ENCODE measurements around the gene HSF2. TPM values are rescaled to one million over a fixed set of nuclear protein-coding genes. Genes with fewer than 3 reads are reported as not detected.
A peak's percentile ranks its signal among the peaks of the same experiment; 100 is the strongest.

HSF2 gene
- total RNA-seq, 1 donor from 2014 or later = 31.8 TPM

GRCh38 chr6:122461885-122462284 lies 62.4 kb downstream of the HSF2 start:
- H3K27ac Mint-ChIP-seq (ENCODE audit: unreplicated experiment) = no peak overlapping the region
- H3K9me3 Mint-ChIP-seq = no peaks in the 10 kb centered on the region
- peaks cover 10% of the 10 kb centered on the region for H3K36me3 Mint-ChIP-seq (ENCODE audit: low read depth)
- H3K4me3 Mint-ChIP-seq = no peak overlapping the region
- no peak for DNase-seq (ENCODE audit: low read depth, low spot score)
- H3K4me1 Mint-ChIP-seq = peaks cover 22% of the 10 kb centered on the region
- no peaks in the 10 kb centered on the region for H3K27me3 Mint-ChIP-seq (ENCODE audit: low read depth)
- no peak for TF ChIP-seq CTCF (conservative IDR thresholded peaks at IDR 0.05)

- peaks cover 29% of the 10 kb centered on the region for H3K4me1 Mint-ChIP-seq
- peak within 1 kb of the TSS; percentile 97 for H3K27ac Mint-ChIP-seq (ENCODE audit: unreplicated experiment)
- DNase-seq (ENCODE audit: low read depth, low spot score) = peak; percentile 74
- TF ChIP-seq CTCF (conservative IDR thresholded peaks at IDR 0.05) = no peak
- no peaks in the 10 kb centered on the region for H3K36me3 Mint-ChIP-seq (ENCODE audit: low read depth)
- H3K27me3 Mint-ChIP-seq (ENCODE audit: low read depth) = no peaks in the 10 kb centered on the region
- H3K9me3 Mint-ChIP-seq = no peaks in the 10 kb centered on the region
- H3K4me3 Mint-ChIP-seq = peak within 1 kb of the TSS; percentile 97
These were observed 71.9 kb downstream of the HSF2 start, which contains the start of gene SERINC1 for GRCh38 chr6:122471107-122472021. Gene SERINC1, minus strand, starts transcription at chr6:122471807. Its CDS starts 70 bp downstream, at chr6:122471737.

GRCh38 chr6:122472022-122472340 lies 72.5 kb downstream of the HSF2 start:
- Mint-ChIP-seq H3K9me3 (no peaks in the 10 kb centered on the region), H3K4me3 (peak overlapping the region; percentile 97), H3K4me1 (peaks cover 29% of the 10 kb centered on the region), H3K27ac (ENCODE audit: unreplicated experiment) (peak overlapping the region; percentile 97), H3K27me3 (ENCODE audit: low read depth) (no peaks in the 10 kb centered on the region), H3K36me3 (ENCODE audit: low read depth) (no peaks in the 10 kb centered on the region)
- DNase-seq (ENCODE audit: low read depth, low spot score) = no peak
- no peak for TF ChIP-seq CTCF (conservative IDR thresholded peaks at IDR 0.05)

GRCh38 chr6:122476131-122476530 lies 76.7 kb downstream of the HSF2 start:
- no peaks in the 10 kb centered on the region for H3K27me3 Mint-ChIP-seq (ENCODE audit: low read depth)
- H3K4me1 Mint-ChIP-seq = peaks cover 9% of the 10 kb centered on the region
- DNase-seq (ENCODE audit: low read depth, low spot score) = no peak
- H3K27ac Mint-ChIP-seq (ENCODE audit: unreplicated experiment) = no peak overlapping the region
- no peaks in the 10 kb centered on the region for H3K36me3 Mint-ChIP-seq (ENCODE audit: low read depth)
- no peaks in the 10 kb centered on the region for H3K9me3 Mint-ChIP-seq
- TF ChIP-seq CTCF (conservative IDR thresholded peaks at IDR 0.05) = peak; percentile 74
- H3K4me3 Mint-ChIP-seq = peak overlapping the region; percentile 84

GRCh38 chr6:122482750-122483080 lies 83.3 kb downstream of the HSF2 start:
- Mint-ChIP-seq H3K36me3 (ENCODE audit: low read depth) (peaks cover 3% of the 10 kb centered on the region), H3K27me3 (ENCODE audit: low read depth) (no peaks in the 10 kb centered on the region), H3K27ac (ENCODE audit: unreplicated experiment) (peak overlapping the region; percentile 95), H3K4me3 (peak overlapping the region; percentile 99), H3K9me3 (no peaks in the 10 kb centered on the region), H3K4me1 (peaks cover 41% of the 10 kb centered on the region)
- DNase-seq (ENCODE audit: low read depth, low spot score) = no peak
- no peak for TF ChIP-seq CTCF (conservative IDR thresholded peaks at IDR 0.05)

Other genes with a start within 250 kb of the HSF2 start
- gene SERINC1, start 72.2 kb downstream of the HSF2 start, total RNA-seq = 47.9 and 51.3 TPM in 2 replicates
- gene PKIB, start 210.8 kb downstream of the HSF2 start, total RNA-seq = 86.4 and 88.8 TPM in 2 replicates

Data from neural crest cell (in vitro differentiated cells).